GM19397 (cell line): ENCODE results near the gene STRBP.
"Not testable (repeated sequence)": the region's sequence is repeated elsewhere in the genome, so short reads cannot be mapped to it uniquely, and the experiment has no call there.

Experiments
- ATAC-seq: cut with Tn5 transposase; IDR thresholded peaks from one replicate; pipeline ENCODE4 v1.9.1; 2021; ENCODE audit warnings: mild to moderate bottlenecking, moderate library complexity; ENCODE audit not compliant: unreplicated experiment

STRBP gene

DNA sequence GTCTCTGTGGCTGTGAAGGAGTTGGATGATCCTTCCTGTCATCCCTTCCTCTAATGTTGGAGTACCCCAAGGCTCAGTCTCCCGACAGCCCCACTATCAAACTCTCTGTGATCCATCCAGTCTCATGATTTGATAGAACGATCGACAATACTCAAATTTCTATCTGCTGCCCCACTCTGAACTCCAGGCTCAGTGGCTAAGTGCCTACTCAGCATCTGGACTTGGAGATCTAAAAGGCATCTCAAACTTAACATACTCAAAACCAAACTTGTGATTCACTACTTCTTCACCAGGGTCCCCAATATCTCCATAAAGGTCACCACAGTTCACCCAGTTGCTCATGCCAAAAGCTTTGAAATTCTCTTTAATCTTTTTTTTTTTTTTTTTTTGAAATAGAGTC, 15.1 kb upstream of the STRBP start:
- ATAC-seq: no peak

- no peak for ATAC-seq
Measured at GRCh38 chr9:123283048-123283408, 14.6 kb upstream of the STRBP start.

DNA sequence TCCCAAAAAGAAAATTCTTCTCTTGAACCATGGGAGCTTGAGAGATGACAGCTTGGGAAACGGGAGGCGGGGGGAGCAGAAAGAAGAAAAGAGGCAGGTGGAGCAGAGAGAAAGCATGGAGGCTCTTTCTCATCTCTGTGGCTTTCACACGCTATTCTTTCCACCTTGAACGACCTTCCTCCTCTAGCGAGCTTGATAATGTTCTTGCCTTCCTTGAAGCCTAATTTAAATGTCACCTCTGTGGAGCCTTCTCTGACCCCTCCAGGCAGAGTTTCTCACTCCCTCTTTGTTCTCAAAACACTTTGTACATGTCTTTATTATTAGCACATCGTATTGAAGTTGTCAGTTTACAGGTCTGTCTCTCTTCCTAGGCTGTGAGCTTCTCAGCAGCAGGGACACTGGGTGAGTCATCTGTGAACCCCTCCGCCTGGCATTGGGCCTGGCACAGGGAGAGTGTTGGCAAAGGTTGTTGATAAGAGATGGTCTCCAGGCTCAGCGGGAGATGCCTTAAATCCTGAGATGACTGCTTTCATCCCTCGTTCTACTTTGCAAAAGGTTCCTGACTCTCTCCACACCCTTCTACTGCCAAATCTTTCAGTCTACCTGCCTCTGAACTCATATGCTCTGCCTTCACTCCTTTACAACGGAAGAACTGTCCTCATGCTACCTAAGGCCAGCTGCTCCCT, 14.1 kb upstream of the STRBP start:
- no peak for ATAC-seq

GRCh38 chr9:123281659-123282350, 13.4 kb upstream of the STRBP start:
- ATAC-seq: no peak

GRCh38 chr9:123278879-123279493, 10.6 kb upstream of the STRBP start:
- not testable (repeated sequence) for ATAC-seq

GRCh38 chr9:123278361-123278760, 10.0 kb upstream of the STRBP start:
- ATAC-seq: no peak

- ATAC-seq: no peak
Measured at GRCh38 chr9:123276551-123276950, 8.2 kb upstream of the STRBP start.

- ATAC-seq: not testable (repeated sequence)
Measured at GRCh38 chr9:123271133-123271532, 2.7 kb upstream of the STRBP start.

- no peak for ATAC-seq
Measured at GRCh38 chr9:123269281-123269680, 895 bp upstream of the STRBP start.

- ATAC-seq: no peak
Measured at GRCh38 chr9:123268199-123268464, 254 bp downstream of the STRBP start.

GRCh38 chr9:123267481-123268198, 746 bp downstream of the STRBP start:
- peak; percentile 9 for ATAC-seq

- ATAC-seq: no peak
Measured at GRCh38 chr9:123266655-123267399, 1.6 kb downstream of the STRBP start.

DNA sequence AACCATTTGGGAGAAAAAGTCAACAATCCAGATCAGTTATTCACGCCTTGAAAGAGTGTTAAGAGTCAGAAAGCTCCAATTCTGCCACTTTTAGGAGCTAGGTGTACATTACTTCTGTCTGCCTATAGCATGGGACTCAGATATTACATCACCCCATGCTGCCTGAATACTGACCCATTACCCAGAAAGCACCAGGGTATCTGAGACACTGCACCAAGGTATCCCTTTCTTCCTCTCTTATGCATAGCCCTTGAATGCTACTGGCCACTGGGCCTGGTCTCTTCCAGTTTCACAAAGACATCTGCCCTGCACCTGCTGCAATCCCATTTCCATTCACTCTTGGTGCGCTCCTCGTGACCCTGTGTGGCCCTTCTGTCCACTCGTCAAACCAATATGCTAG, 2.6 kb downstream of the STRBP start:
- no peak for ATAC-seq

GRCh38 chr9:123263227-123263626, 5.2 kb downstream of the STRBP start:
- ATAC-seq: no peak

- no peak for ATAC-seq
Measured at GRCh38 chr9:123262338-123262737, 6.0 kb downstream of the STRBP start.

- no peak for ATAC-seq
Measured at GRCh38 chr9:123261006-123261677, 7.2 kb downstream of the STRBP start.

GRCh38 chr9:123260340-123260739, 8.0 kb downstream of the STRBP start:
- ATAC-seq: no peak

GRCh38 chr9:123257276-123257675, 11.1 kb downstream of the STRBP start:
- no peak for ATAC-seq

- ATAC-seq: no peak
Measured at GRCh38 chr9:123255718-123256117, 12.7 kb downstream of the STRBP start.

DNA sequence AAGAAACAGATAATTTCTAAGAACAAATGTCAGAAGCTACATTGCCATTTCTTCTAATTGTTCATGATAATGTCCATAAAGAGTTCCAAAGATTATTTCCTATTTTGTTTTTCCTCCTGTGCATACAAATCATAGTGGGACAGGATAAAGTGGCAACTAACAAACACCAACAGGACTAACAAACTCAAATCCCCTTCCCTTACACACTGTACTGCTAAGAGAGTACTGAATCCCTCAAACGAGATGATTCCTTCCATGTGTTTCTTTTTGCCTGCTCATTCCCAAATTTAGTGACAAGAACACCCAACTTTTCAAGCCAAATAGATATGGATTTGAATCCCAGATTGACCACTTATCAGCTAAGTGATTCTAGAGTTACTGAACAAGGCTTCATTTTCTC, 15.2 kb downstream of the STRBP start:
- no peak for ATAC-seq

- ATAC-seq: no peak
Measured at GRCh38 chr9:123251741-123252140, 16.6 kb downstream of the STRBP start.
